GM23338 (cell line): ENCODE measurements around the gene MYCN. TPM values are rescaled to one million over a fixed set of nuclear protein-coding genes. Genes with fewer than 3 reads are reported as not detected.
A peak's percentile ranks its signal among the peaks of the same experiment; 100 is the strongest.

Experiments used
- ATAC-seq: fragments of 200-7000 bp; cut with Tn5 transposase; 3 replicates; pipeline ENCODE4 v1.9.1; 2020
- DNase-seq: peaks from one replicate; pipeline ENCODE4 v3.0.0-alpha.2; 2015; ENCODE audit warnings: low spot score
- H2AFZ ChIP-seq: fragments of 200-600 bp; sonication (generic); 2 replicates; pipeline ENCODE4 v1.8.0; 2016; ENCODE audit warnings: antibody characterized with exemption, mild to moderate bottlenecking, moderate library complexity
- H3F3A ChIP-seq: fragments of 200-600 bp; sonication (generic); replicated peaks from 2 replicates; pipeline ENCODE4 v1.8.0; 2017; ENCODE audit warnings: antibody characterized with exemption, mixed run types, low read depth
- H3K27ac ChIP-seq: fragments of 200-600 bp; sonication (generic); 2 replicates; pipeline ENCODE4 v1.6.1; 2016; ENCODE audit warnings: low read depth
- H3K27me3 ChIP-seq: fragments of 200-600 bp; sonication (generic); 2 replicates; pipeline ENCODE4 v1.8.0; 2016; ENCODE audit warnings: mild to moderate bottlenecking, mixed run types, moderate library complexity; ENCODE audit not compliant: insufficient read depth
- H3K36me3 ChIP-seq: fragments of 200-600 bp; sonication (generic); 2 replicates; pipeline ENCODE4 v1.8.0; 2016; ENCODE audit warnings: mild to moderate bottlenecking; ENCODE audit not compliant: insufficient read depth
- H3K4me1 ChIP-seq: fragments of 200-600 bp; sonication (generic); 2 replicates; pipeline ENCODE4 v1.8.0; 2016; ENCODE audit warnings: mild to moderate bottlenecking, moderate library complexity; ENCODE audit not compliant: insufficient read depth
- H3K4me2 ChIP-seq: fragments of 200-600 bp; sonication (generic); 2 replicates; pipeline ENCODE4 v1.7.1; 2017; ENCODE audit warnings: mixed run types
- H3K4me3 ChIP-seq: fragments of 200-600 bp; sonication (generic); 2 replicates; pipeline ENCODE4 v1.6.1; 2016; ENCODE audit warnings: mixed run types
- H3K79me2 ChIP-seq: fragments of 200-600 bp; sonication (generic); replicated peaks from 2 replicates; pipeline ENCODE4 v1.8.0; 2017; ENCODE audit warnings: mild to moderate bottlenecking; ENCODE audit not compliant: insufficient read depth
- H3K9me2 ChIP-seq: fragments of 200-600 bp; sonication (generic); 2 replicates; pipeline ENCODE4 v1.8.0; 2017; ENCODE audit not compliant: insufficient read depth
- H4K20me1 ChIP-seq: fragments of 200-600 bp; sonication (generic); replicated peaks from 2 replicates; pipeline ENCODE4 v1.8.0; 2017; ENCODE audit warnings: mild to moderate bottlenecking; ENCODE audit not compliant: insufficient read depth
- H3K27ac Mint-ChIP-seq: 2 replicates; pipeline ENCODE4 v1.8.0; 2020; ENCODE audit warnings: inconsistent platforms, mild to moderate bottlenecking, moderate library complexity, mixed read lengths
- H3K27me3 Mint-ChIP-seq: 3 replicates; pipeline ENCODE4 v1.8.0; 2022; ENCODE audit warnings: low read depth, mild to moderate bottlenecking, moderate library complexity, mixed read lengths, inconsistent platforms; ENCODE audit not compliant: insufficient read depth, poor library complexity
- H3K36me3 Mint-ChIP-seq: 3 replicates; pipeline ENCODE4 v1.8.0; 2021; ENCODE audit warnings: low read depth, mild to moderate bottlenecking, inconsistent platforms, moderate library complexity, mixed read lengths
- H3K4me1 Mint-ChIP-seq: 3 replicates; pipeline ENCODE4 v1.8.0; 2020; ENCODE audit warnings: mild to moderate bottlenecking, inconsistent platforms, mixed read lengths
- H3K4me3 Mint-ChIP-seq: 3 replicates; pipeline ENCODE4 v1.8.0; 2021; ENCODE audit warnings: moderate library complexity, mild to moderate bottlenecking, inconsistent platforms, mixed read lengths
- H3K9me3 Mint-ChIP-seq: 3 replicates; pipeline ENCODE4 v1.8.0; 2020; ENCODE audit warnings: moderate library complexity, mild to moderate bottlenecking, inconsistent platforms, mixed read lengths
- CREB1 ChIP-seq: fragments of 250-450 bp; sonication (Bioruptor Pico); IDR thresholded peaks from 2 replicates; pipeline ENCODE4 v1.5.0; 2020; ENCODE audit warnings: low read depth, mild to moderate bottlenecking, moderate library complexity
- EZH2 ChIP-seq: fragments of 200-600 bp; sonication (generic); IDR thresholded peaks from one replicate; pipeline ENCODE4 v1.8.0; 2017; ENCODE audit warnings: antibody characterized with exemption, mild to moderate bottlenecking, low read depth; ENCODE audit not compliant: unreplicated experiment
- EZH2phosphoT487 ChIP-seq: fragments of 200-600 bp; sonication (generic); IDR thresholded peaks from one replicate; pipeline ENCODE4 v1.8.1; 2018; ENCODE audit warnings: antibody characterized with exemption; ENCODE audit not compliant: unreplicated experiment
- JUNB ChIP-seq: IDR thresholded peaks from one replicate; pipeline ENCODE4 v1.6.1; 2016; ENCODE audit warnings: antibody characterized with exemption; ENCODE audit not compliant: unreplicated experiment
- POLR2AphosphoS5 ChIP-seq: IDR thresholded peaks from 2 replicates; pipeline ENCODE4 v1.6.1; 2016; ENCODE audit warnings: antibody characterized with exemption, low read depth
- ZNF114 ChIP-seq: fragments of 250-450 bp; sonication (Bioruptor Pico); IDR thresholded peaks from 2 replicates; pipeline ENCODE4 v1.5.0; 2020; ENCODE audit warnings: mild to moderate bottlenecking, moderate library complexity
- ZNF331 ChIP-seq: fragments of 250-450 bp; sonication (Bioruptor Pico); IDR thresholded peaks from 2 replicates; pipeline ENCODE4 v1.5.0; 2020; ENCODE audit warnings: low read depth, mild to moderate bottlenecking, moderate library complexity
- polyA plus RNA-seq: library from polyadenylated mRNA; unstranded; fragments of >200 nt; fragmentation: Nextera tagmentation; extraction: Ambion mirVana; gene quantifications from 2 replicates; pipeline ENCODE4 v1.2.1, GENCODE V29; 2016
- total RNA-seq: library from RNA; depleted of rRNA; stranded (reverse); fragments of >200 nt; shearing (Covaris generic); gene quantifications from 2 replicates; pipeline ENCODE4 v1.2.3, GENCODE V29; 2014
- TF ChIP-seq, protein P1 (sequence below): fragments of 250-450 bp; sonication (Bioruptor Pico); IDR thresholded peaks from 2 replicates; pipeline ENCODE4 v1.5.0; 2020; ENCODE audit warnings: mild to moderate bottlenecking, moderate library complexity

Gene MYCN
- total and polyA plus RNA-seq, 2 experiments from 2014 or later, result 50.8 to 145 TPM

DNA sequence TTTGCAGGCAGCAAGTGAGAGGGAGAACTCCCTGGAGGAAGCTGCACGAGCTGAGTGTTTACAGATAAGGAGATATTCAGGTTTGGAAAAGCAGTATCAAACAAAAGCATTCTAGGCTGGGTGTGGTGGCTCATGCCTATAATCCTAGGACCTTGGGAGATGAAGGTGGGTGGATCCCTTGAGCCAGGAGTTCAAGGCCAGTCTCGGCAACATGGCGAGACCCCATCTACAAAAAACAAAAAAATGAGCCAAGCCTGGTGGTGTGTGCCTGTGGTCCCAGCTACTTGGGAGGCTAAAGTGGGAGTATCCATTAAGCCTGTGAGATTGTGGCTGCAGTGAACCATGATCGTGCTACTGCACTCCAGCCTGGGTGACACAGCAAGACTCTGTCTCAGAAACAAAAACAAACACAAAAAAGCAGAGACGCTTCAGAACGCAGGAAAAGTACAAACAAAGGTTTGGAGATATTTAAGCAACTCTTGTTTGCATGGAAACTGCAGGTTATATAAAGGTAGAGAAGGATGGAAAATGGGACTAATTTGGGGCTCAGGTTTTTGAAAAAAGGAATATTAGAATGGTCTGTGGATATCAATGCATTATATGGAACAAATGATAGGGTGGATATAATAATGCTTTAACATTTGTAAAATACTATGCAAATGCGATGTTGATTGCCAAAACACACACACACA lies 31.6 kb downstream of the MYCN start:
- H3K27me3 Mint-ChIP-seq, result peaks cover 4% of the 10 kb centered on the region
- peaks cover 44% of the 10 kb centered on the region for H3K4me1 Mint-ChIP-seq
- H3F3A ChIP-seq, result 0 out of 2 replicates have a peak, but pooled peaks cover 4% of the 10 kb centered on the region
- no peaks in the 10 kb centered on the region for H3K36me3 ChIP-seq
- H3K9me2 ChIP-seq, result no peaks in the 10 kb centered on the region
- H3K36me3 Mint-ChIP-seq, result no peaks in the 10 kb centered on the region
- peak overlapping the region; percentile 33 for H2AFZ ChIP-seq
- DNase-seq, result no peak
- H3K79me2 ChIP-seq, result no peaks in the 10 kb centered on the region
- no peak for ATAC-seq
- no peak overlapping the region for H3K27ac ChIP-seq
- no peak overlapping the region for H3K4me3 ChIP-seq
- H3K27me3 ChIP-seq, result no peaks in the 10 kb centered on the region
- H3K4me1 ChIP-seq, result peaks cover 34% of the 10 kb centered on the region
- no peak overlapping the region for H3K4me3 Mint-ChIP-seq
- no peaks in the 10 kb centered on the region for H3K9me3 Mint-ChIP-seq
- TF ChIP-seq EZH2phosphoT487 (no peak), ZNF114 (CRISPR knock-in tag) (no peak), JUNB (no peak), CREB1 (CRISPR knock-in tag) (no peak), POLR2AphosphoS5 (no peak)
- H3K4me2 ChIP-seq, result no peak overlapping the region
- H4K20me1 ChIP-seq, result no peaks in the 10 kb centered on the region
- H3K27ac Mint-ChIP-seq, result peak overlapping the region; percentile 80; the same call in 1 of the 2 replicates

GRCh38 chr2:15973481-15974401 lies 33.4 kb downstream of the MYCN start:
- peaks cover 37% of the 10 kb centered on the region for H3K4me1 Mint-ChIP-seq
- no peaks in the 10 kb centered on the region for H3K79me2 ChIP-seq
- H3K27me3 Mint-ChIP-seq, result no peaks in the 10 kb centered on the region
- TF ChIP-seq ZNF331 (CRISPR knock-in tag) (no peak), POLR2AphosphoS5 (no peak), ZNF114 (CRISPR knock-in tag) (no peak), EZH2 (no peak)
- TF ChIP-seq, protein P1, sequence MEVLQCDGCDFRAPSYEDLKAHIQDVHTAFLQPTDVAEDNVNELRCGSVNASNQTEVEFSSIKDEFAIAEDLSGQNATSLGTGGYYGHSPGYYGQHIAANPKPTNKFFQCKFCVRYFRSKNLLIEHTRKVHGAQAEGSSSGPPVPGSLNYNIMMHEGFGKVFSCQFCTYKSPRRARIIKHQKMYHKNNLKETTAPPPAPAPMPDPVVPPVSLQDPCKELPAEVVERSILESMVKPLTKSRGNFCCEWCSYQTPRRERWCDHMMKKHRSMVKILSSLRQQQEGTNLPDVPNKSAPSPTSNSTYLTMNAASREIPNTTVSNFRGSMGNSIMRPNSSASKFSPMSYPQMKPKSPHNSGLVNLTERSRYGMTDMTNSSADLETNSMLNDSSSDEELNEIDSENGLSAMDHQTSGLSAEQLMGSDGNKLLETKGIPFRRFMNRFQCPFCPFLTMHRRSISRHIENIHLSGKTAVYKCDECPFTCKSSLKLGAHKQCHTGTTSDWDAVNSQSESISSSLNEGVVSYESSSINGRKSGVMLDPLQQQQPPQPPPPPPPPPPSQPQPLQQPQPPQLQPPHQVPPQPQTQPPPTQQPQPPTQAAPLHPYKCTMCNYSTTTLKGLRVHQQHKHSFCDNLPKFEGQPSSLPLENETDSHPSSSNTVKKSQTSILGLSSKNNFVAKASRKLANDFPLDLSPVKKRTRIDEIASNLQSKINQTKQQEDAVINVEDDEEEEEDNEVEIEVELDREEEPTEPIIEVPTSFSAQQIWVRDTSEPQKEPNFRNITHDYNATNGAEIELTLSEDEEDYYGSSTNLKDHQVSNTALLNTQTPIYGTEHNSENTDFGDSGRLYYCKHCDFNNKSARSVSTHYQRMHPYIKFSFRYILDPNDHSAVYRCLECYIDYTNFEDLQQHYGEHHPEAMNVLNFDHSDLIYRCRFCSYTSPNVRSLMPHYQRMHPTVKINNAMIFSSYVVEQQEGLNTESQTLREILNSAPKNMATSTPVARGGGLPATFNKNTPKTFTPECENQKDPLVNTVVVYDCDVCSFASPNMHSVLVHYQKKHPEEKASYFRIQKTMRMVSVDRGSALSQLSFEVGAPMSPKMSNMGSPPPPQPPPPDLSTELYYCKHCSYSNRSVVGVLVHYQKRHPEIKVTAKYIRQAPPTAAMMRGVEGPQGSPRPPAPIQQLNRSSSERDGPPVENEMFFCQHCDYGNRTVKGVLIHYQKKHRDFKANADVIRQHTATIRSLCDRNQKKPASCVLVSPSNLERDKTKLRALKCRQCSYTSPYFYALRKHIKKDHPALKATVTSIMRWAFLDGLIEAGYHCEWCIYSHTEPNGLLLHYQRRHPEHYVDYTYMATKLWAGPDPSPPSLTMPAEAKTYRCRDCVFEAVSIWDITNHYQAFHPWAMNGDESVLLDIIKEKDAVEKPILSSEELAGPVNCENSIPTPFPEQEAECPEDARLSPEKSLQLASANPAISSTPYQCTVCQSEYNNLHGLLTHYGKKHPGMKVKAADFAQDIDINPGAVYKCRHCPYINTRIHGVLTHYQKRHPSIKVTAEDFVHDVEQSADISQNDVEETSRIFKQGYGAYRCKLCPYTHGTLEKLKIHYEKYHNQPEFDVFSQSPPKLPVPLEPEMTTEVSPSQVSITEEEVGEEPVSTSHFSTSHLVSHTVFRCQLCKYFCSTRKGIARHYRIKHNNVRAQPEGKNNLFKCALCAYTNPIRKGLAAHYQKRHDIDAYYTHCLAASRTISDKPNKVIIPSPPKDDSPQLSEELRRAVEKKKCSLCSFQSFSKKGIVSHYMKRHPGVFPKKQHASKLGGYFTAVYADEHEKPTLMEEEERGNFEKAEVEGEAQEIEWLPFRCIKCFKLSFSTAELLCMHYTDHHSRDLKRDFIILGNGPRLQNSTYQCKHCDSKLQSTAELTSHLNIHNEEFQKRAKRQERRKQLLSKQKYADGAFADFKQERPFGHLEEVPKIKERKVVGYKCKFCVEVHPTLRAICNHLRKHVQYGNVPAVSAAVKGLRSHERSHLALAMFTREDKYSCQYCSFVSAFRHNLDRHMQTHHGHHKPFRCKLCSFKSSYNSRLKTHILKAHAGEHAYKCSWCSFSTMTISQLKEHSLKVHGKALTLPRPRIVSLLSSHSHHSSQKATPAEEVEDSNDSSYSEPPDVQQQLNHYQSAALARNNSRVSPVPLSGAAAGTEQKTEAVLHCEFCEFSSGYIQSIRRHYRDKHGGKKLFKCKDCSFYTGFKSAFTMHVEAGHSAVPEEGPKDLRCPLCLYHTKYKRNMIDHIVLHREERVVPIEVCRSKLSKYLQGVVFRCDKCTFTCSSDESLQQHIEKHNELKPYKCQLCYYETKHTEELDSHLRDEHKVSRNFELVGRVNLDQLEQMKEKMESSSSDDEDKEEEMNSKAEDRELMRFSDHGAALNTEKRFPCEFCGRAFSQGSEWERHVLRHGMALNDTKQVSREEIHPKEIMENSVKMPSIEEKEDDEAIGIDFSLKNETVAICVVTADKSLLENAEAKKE (CRISPR knock-in tag), result no peak
- H3K4me2 ChIP-seq, result no peak overlapping the region
- no peaks in the 10 kb centered on the region for H3K36me3 Mint-ChIP-seq
- no peaks in the 10 kb centered on the region for H3K9me3 Mint-ChIP-seq
- H4K20me1 ChIP-seq, result no peaks in the 10 kb centered on the region
- H3K4me1 ChIP-seq, result peaks cover 38% of the 10 kb centered on the region
- H3F3A ChIP-seq, result no peaks in the 10 kb centered on the region
- no peak overlapping the region for H3K27ac Mint-ChIP-seq
- H3K27me3 ChIP-seq, result no peaks in the 10 kb centered on the region
- H3K27ac ChIP-seq, result no peak overlapping the region
- no peaks in the 10 kb centered on the region for H3K36me3 ChIP-seq
- DNase-seq (no peak), ATAC-seq (no peak)
- no peaks in the 10 kb centered on the region for H3K9me2 ChIP-seq
- H3K4me3 Mint-ChIP-seq, result no peak overlapping the region
- peak overlapping the region; percentile 33; the same call in 1 of the 2 replicates for H2AFZ ChIP-seq
- H3K4me3 ChIP-seq, result no peak overlapping the region
